ENCODE results near the gene NPY4R2.
"Not testable (repeated sequence)": the region's sequence is repeated elsewhere in the genome, so short reads cannot be mapped to it uniquely, and the experiment has no call there.

Gene NPY4R2

GRCh38 chr10:47932824-47933223 lies 14.4 kb downstream of the NPY4R2 start:
- DNase-seq (ENCODE audit: low read depth) = not testable (repeated sequence)

GRCh38 chr10:47933462-47933861 lies 15.0 kb downstream of the NPY4R2 start:
- DNase-seq (ENCODE audit: low read depth) = not testable (repeated sequence)

GRCh38 chr10:47936772-47937228 lies 18.3 kb downstream of the NPY4R2 start:
- not testable (repeated sequence) for DNase-seq (ENCODE audit: low read depth)

DNA sequence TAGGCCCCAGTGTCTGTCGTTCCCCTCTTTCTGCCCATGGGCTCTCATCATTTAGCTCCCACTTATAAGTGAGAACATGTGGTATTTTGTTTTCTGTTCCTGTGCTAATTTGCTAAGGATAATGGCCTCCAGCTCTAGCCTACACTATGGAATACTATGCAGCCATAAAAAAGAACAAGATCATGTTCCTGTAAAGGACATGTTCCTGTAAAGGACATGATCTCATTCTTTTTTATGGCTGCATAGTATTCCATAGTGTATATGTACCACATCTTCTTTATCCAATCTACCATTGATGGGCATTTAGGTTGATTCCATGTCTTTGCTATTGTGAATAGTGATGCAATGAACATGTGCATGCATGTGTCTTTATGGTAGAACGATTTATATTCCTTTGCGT lies 19.2 kb downstream of the NPY4R2 start:
- not testable (repeated sequence) for DNase-seq (ENCODE audit: low read depth)

- not testable (repeated sequence) for DNase-seq (ENCODE audit: low read depth)
Observed at GRCh38 chr10:47940821-47941220, 22.4 kb downstream of the NPY4R2 start.

DNA sequence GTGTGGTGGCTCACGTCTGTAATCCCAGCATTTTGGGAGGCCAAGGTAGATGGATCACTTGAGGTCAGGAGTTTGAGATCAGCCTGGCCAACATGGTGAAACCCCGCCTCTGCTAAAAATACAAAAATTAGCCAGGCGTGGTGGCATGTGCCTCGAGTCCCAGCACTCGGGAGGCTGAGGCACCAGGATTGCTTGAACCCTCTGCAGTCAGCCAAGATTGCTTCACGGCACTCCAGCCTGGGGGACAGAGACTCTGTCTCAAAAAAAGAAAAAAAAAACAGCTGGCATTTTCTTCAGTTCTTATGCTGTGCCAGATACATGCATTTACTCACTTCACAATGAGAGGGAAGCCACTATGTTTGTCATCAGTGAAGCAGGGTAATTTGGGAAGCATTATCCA lies 22.9 kb downstream of the NPY4R2 start:
- DNase-seq (ENCODE audit: low read depth) = not testable (repeated sequence)

DNA sequence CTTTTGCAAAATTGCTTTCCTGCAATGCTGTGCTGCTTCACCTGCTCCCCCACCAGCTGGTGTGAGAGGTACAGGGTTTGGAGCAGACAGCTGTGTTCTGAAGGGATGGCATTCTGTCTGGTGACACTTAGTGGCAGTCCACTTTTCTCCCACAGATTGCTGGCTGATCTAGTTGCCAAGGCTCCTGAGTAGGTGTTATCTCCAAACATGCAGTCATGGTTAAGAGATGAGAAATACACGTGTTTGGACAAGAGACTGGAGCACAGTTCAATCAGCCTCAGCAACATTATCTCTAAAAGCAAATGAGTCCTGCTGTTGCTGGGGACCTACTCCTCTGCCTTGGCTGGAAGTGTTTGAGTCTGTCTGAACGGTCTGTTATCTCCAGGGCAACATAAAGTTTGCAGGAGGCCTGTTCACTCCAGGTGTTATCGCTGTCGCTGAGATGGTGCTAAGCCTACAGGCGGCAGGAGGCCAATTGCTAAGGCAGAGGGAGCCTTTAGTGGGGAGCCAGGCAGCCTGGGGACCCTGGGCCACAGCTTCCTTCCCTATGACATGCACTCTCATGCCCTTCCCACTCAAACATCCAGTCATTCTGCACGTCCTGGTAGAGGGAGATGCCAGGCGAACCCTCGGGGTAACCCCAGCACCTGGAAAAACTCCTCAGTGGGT lies 24.0 kb downstream of the NPY4R2 start:
- not testable (repeated sequence) for DNase-seq (ENCODE audit: low read depth)

- DNase-seq (ENCODE audit: low read depth) = not testable (repeated sequence)
Observed at GRCh38 chr10:47943328-47943727, 24.9 kb downstream of the NPY4R2 start.

GRCh38 chr10:47947424-47947823 lies 29.0 kb downstream of the NPY4R2 start:
- not testable (repeated sequence) for DNase-seq (ENCODE audit: low read depth)

- DNase-seq (ENCODE audit: low read depth) = not testable (repeated sequence)
Observed at GRCh38 chr10:47957158-47957557, 38.7 kb downstream of the NPY4R2 start.

- DNase-seq (ENCODE audit: low read depth) = peak; percentile 1
Observed at GRCh38 chr10:47959677-47960076, 41.2 kb downstream of the NPY4R2 start.

DNA sequence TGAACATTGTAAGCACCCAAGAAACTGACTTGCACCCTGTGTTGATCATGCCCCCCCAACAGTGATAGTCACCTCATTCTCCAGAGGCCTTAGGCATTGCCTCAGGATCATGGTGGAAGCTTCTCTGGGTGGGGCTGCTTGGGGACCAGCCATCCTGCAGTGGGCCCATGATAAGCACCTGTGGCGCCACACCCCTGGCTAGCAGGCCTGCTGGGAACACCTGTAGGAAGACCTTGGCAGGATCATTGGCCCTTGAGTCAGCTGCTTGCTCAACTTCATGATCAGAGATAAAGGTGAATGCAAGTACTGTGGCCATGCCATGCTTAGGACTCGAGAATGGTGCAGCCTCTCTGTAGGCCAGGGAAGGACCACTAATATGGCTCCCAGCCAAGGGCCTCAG lies 42.2 kb downstream of the NPY4R2 start:
- DNase-seq (ENCODE audit: low read depth) = not testable (repeated sequence)

DNA sequence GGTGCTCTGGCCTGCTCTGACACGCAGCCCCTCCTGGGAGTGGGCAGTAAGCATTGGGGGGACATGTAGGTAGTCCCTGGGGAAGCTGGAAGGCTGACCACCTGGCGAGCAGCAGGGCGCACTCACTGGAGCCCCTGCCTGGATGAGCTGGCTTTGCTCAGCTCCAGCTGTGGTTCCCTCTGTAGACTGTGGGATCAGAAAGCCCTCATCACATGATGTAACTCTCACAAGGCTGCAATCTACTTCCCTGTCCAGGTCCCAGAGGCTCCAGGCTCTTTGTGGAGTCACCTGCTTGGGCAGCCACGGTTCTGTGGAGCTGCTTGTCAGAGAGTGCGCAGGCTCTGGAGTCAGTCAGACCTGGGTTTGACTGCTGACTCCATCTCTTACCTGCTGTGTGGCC lies 44.3 kb downstream of the NPY4R2 start:
- DNase-seq (ENCODE audit: low read depth) = not testable (repeated sequence)

DNA sequence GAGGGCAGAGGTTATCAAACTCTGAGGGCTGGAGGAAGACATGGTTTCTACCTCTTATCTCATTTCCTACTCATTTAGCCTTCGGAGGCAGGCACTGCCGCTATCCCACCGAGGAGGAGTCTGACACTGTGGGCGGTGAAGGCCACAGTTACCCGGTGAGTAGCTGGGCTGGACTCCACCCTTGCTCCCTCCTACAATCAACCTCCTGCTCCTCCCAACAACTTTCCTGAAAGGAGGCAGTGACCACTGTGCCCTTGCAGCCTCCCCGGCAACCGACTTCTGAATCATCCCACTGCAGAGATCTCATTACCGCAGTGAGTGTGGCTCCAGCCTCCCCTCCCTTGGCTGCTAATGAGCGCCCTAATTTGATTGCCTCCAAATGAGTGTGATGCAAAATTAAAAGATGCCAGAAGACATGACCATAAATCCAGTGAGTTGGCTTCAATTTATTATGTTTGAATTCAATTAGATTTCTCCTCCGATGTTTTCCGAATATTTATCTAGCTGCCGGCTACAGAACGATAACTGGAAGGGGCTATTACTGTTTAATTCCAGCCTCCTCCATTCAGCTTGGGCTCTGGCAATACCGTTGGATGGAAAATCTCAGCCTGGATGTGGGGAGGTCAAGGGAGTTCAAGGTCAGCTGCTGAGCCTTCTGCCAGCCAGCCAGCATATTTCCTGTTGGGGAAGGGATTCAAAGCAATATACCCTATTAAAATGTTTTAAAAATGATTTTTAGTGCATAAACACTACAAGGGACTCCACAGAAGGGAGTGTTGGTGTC lies 46.0 kb downstream of the NPY4R2 start:
- DNase-seq (ENCODE audit: low read depth) = not testable (repeated sequence)

- DNase-seq (ENCODE audit: low read depth) = not testable (repeated sequence)
Observed at GRCh38 chr10:47968988-47969387, 50.5 kb downstream of the NPY4R2 start.

GRCh38 chr10:47970047-47970446 lies 51.6 kb downstream of the NPY4R2 start:
- DNase-seq (ENCODE audit: low read depth) = not testable (repeated sequence)

DNA sequence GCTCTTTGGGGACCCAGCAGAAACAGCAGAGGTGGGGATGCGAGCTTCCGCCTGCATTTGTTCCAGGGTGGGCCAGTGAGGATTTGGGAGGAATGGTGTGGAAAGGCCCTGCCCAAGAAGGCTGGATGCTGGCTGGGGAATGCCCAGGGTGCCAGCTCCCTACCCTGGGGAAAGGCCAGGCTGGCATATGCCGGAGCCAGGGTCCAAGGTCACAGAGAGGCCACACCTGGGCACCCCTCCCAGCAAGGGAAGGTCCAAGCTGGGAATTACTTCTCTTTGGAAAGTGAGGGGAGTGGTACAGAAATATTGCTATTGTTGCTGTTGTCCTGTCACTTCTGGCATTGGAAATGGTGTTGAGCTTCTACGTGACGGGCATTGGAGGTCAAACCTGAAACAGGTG lies 53.1 kb downstream of the NPY4R2 start:
- DNase-seq (ENCODE audit: low read depth) = not testable (repeated sequence)

DNA sequence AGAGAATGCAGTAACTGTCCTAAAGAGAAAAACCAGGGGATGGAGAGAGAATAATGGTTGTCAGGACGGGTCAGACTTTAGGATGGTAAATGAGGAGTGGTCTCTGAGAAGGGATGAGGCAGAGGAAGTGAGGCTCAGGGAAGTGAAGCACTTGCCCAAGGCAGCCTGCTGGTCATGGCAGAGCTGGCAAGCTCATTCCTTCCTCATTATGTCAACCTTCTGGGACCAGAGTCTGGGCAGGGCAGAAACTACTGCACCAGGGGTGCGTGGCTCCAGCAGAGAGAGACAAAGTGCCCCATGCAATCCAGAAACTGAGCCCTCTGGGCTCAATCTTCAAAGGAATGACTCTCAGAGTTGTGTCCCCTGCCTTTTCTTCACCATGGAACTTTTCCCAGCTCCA lies 53.6 kb downstream of the NPY4R2 start:
- not testable (repeated sequence) for DNase-seq (ENCODE audit: low read depth)

Measured in ELR (cell line).